Endothelial cell of umbilical vein (primary cell): ENCODE data around the gene SLC16A4. TPM values are rescaled to one million over a fixed set of nuclear protein-coding genes. Genes with fewer than 3 reads are reported as not detected.
A peak's percentile ranks its signal among the peaks of the same experiment; 100 is the strongest.

Experiments
- BruUV-seq: library from RNA; stranded (reverse); fragments of 400-500 nt; replicated peaks from 2 replicates; lab custom pipeline; 2021; lab: Mats Ljungman, UMichigan
- CTCF ChIA-PET: fragments of 300-600, 350-600 bp; sonication (Branson Sonifier 250); formaldehyde crosslinking; loops from one replicate; lab custom pipeline; 2021; ENCODE audit warnings: antibody characterized with exemption, inconsistent platforms; lab: Charles Lee
- POLR2A ChIA-PET: fragments of 300-600, 350-600 bp; sonication (Branson Sonifier 250); formaldehyde crosslinking; loops from one replicate; lab custom pipeline; 2021; ENCODE audit warnings: antibody characterized with exemption, inconsistent platforms; lab: Charles Lee
- DNase-seq: peaks from one replicate; pipeline ENCODE4 v3.0.0-alpha.2; 2011; ENCODE audit warnings: low read depth, low spot score
- FAIRE-seq: peaks from 2 replicates; lab custom pipeline; 2011; peaks lifted over from hg19 to GRCh38; lab: Jason Lieb, UNC
- H2AFZ ChIP-seq: 2 replicates; pipeline ENCODE4 v1.6.0; 2012; ENCODE audit warnings: low read depth, low read length, control low read depth, inconsistent platforms
- H3K27ac ChIP-seq: 2 replicates; pipeline ENCODE4 v1.5.1; 2011; ENCODE audit warnings: low read depth, mild to moderate bottlenecking, control low read depth, low read length, moderate library complexity; ENCODE audit not compliant: insufficient read depth
- H3K27me3 ChIP-seq, 2 experiments: 2 replicates each; pipeline versions ENCODE4 v1.6.0 to v1.6.1; 2011; ENCODE audit warnings: low read length in 2 of 2, mixed read lengths in 1 of 2; ENCODE audit not compliant: control insufficient read depth in 2 of 2, insufficient read depth in 2 of 2
- H3K36me3 ChIP-seq, 2 experiments: 2 replicates in 1 of 2; 3 replicates in 1 of 2; pipeline ENCODE4 v1.5.1; 2011; ENCODE audit warnings: low read length in 2 of 2, mild to moderate bottlenecking in 1 of 2, moderate library complexity in 1 of 2; ENCODE audit not compliant: control insufficient read depth in 2 of 2, insufficient read depth in 2 of 2; ENCODE audit errors: extremely low read depth in 1 of 2
- H3K4me1 ChIP-seq: 3 replicates; pipeline ENCODE4 v1.5.1; 2011; ENCODE audit warnings: mild to moderate bottlenecking, low read length; ENCODE audit not compliant: control insufficient read depth, insufficient read depth; ENCODE audit errors: extremely low read depth
- H3K4me2 ChIP-seq: 2 replicates; pipeline ENCODE4 v1.6.1; 2011; ENCODE audit warnings: low read length, control low read depth, mixed read lengths; ENCODE audit not compliant: insufficient read depth
- H3K4me3 ChIP-seq, 3 experiments: fragments of 200-600 bp in 1 of 3; sonication (generic), shearing (Covaris generic) in 1 of 3; replicated peaks in 1 of 3; 2 replicates each; pipeline ENCODE4 v1.5.1; 2011 to 2016; ENCODE audit warnings: control low read depth in 3 of 3, low read length in 3 of 3, mild to moderate bottlenecking in 2 of 3, inconsistent platforms in 1 of 3, low read depth in 1 of 3, moderate library complexity in 1 of 3; ENCODE audit not compliant: insufficient read depth in 1 of 3
- H3K79me2 ChIP-seq: 2 replicates; pipeline ENCODE4 v1.6.0; 2012; ENCODE audit warnings: low read length, inconsistent platforms; ENCODE audit not compliant: control insufficient read depth, insufficient read depth
- H3K9ac ChIP-seq: replicated peaks from 2 replicates; pipeline ENCODE3; 2011; ENCODE audit warnings: low read length, control low read depth; ENCODE audit not compliant: insufficient read depth; ENCODE audit errors: extremely low read depth
- H3K9me1 ChIP-seq: replicated peaks from 3 replicates; pipeline ENCODE4 v1.6.0; 2011; ENCODE audit warnings: mild to moderate bottlenecking, low read length; ENCODE audit not compliant: control insufficient read depth, insufficient read depth; ENCODE audit errors: extremely low read depth
- H3K9me3 ChIP-seq: replicated peaks from 2 replicates; pipeline ENCODE4 v1.5.1; 2012; ENCODE audit warnings: low read length, inconsistent platforms; ENCODE audit not compliant: control insufficient read depth, insufficient read depth
- H4K20me1 ChIP-seq: replicated peaks from 2 replicates; pipeline ENCODE3; 2011; ENCODE audit warnings: mild to moderate bottlenecking, low read length; ENCODE audit not compliant: control insufficient read depth, insufficient read depth; ENCODE audit errors: extremely low read depth
- CTCF ChIP-seq, 2 donors: IDR thresholded peaks; 1 replicate in 1 of 2; 2 replicates in 1 of 2; pipeline ENCODE4 v1.5.1; 2011; ENCODE audit warnings: low read length in 2 of 2, mild to moderate bottlenecking in 2 of 2, moderate library complexity in 2 of 2, control low read depth in 1 of 2, inconsistent platforms in 1 of 2, low read depth in 1 of 2; ENCODE audit not compliant: insufficient read depth in 1 of 2; ENCODE audit errors: extremely low read depth in 1 of 2
- EZH2 ChIP-seq: IDR thresholded peaks from 2 replicates; pipeline ENCODE4 v1.6.1; 2012; ENCODE audit warnings: borderline replicate concordance, low read depth, mild to moderate bottlenecking, moderate library complexity, low read length, inconsistent platforms; ENCODE audit not compliant: severe bottlenecking
- FOS ChIP-seq: IDR thresholded peaks from 2 replicates; pipeline ENCODE4 v1.6.1; 2011; ENCODE audit warnings: mild to moderate bottlenecking, low read length, moderate library complexity, borderline replicate concordance; ENCODE audit not compliant: insufficient read depth
- GATA2 ChIP-seq: IDR thresholded peaks from 2 replicates; pipeline ENCODE4 v1.7.0; 2011; ENCODE audit warnings: low read depth, mild to moderate bottlenecking, moderate library complexity, mixed read lengths, low read length; ENCODE audit not compliant: insufficient read length, insufficient read depth
- JUN ChIP-seq: IDR thresholded peaks from 2 replicates; pipeline ENCODE4 v1.6.1; 2011; ENCODE audit warnings: borderline replicate concordance, low read depth; ENCODE audit not compliant: insufficient read length, insufficient read depth
- MAX ChIP-seq: IDR thresholded peaks from 2 replicates; pipeline ENCODE4 v1.6.1; 2011; ENCODE audit not compliant: insufficient read depth, insufficient read length
- MYC ChIP-seq: IDR thresholded peaks from one replicate; pipeline ENCODE4 v1.6.1; 2011; ENCODE audit warnings: mild to moderate bottlenecking, low read depth, low read length
- POLR2A ChIP-seq: IDR thresholded peaks from 2 replicates; pipeline ENCODE4 v1.6.1; 2012; ENCODE audit warnings: low read depth, mild to moderate bottlenecking, control low read depth, low read length
- POLR2AphosphoS5 ChIP-seq: IDR thresholded peaks from 2 replicates; pipeline ENCODE4 v1.6.1; 2012; ENCODE audit warnings: low read depth, mild to moderate bottlenecking, control low read depth, low read length, moderate library complexity; ENCODE audit not compliant: insufficient read depth
- dilution Hi-C: fragments of 300-500 bp; cut with MboI; formaldehyde crosslinking; loops from one replicate; pipeline ENCODE4 v1.15.0; 2019; ENCODE audit warnings: low sequenced_read_pairs; ENCODE audit not compliant: extremely low pct_ligation_motif_present
- intact Hi-C: fragments of 100-400 bp; cut with micrococcal nuclease; formaldehyde crosslinking; loops from one replicate; pipeline ENCODE4 v1.10.0; 2022
- polyA plus RNA-seq, 4 experiments: library from polyadenylated mRNA; depleted of rRNA in 3 of 4; stranded (reverse) in 3 of 4; unstranded in 1 of 4; fragments of >200 nt; gene quantifications; 2 replicates each; pipeline versions ENCODE4 v1.2.1 to v1.2.3, GENCODE V29; 2011 to 2012; ENCODE audit warnings: missing spikeins in 1 of 4
- total RNA-seq: library from RNA; stranded (reverse); gene quantifications from 2 replicates; pipeline ENCODE4 v1.2.3, GENCODE V29; 2021

SLC16A4 gene
- total and polyA plus RNA-seq, 2 donors (not counting 3 experiments of a cell fraction or from before 2014, with no cell fraction given), result 2.8 to 7.2 TPM

GRCh38 chr1:110328274-110328673 is 62.6 kb downstream of the SLC16A4 start:
- H3K4me3 ChIP-seq, result no peak overlapping the region
- no peaks in the 10 kb centered on the region for H3K27me3 ChIP-seq
- CTCF ChIA-PET, result interaction anchor here (1.2 to 1.5 kb wide), 2 partner anchors 11 to 132 kb away, joined by 4 to 7 read pairs; no protein-coding TSS in a partner anchor
- H4K20me1 ChIP-seq, result no peaks in the 10 kb centered on the region
- H3K9ac ChIP-seq, result no peak overlapping the region
- H3K27ac ChIP-seq, result no peak overlapping the region
- dilution Hi-C loops, result no loop called here
- H3K4me2 ChIP-seq, result no peak overlapping the region
- intact Hi-C loops, result no loop called here
- H3K79me2 ChIP-seq, result no peaks in the 10 kb centered on the region
- no TSS peak for BruUV-seq
- FAIRE-seq (no peak), DNase-seq (no peak)
- no peak overlapping the region for H2AFZ ChIP-seq
- TF ChIP-seq FOS (peak; percentile 29), JUN (no peak), GATA2 (peak; percentile 27)
- H3K9me3 ChIP-seq, result no peaks in the 10 kb centered on the region
- H3K9me1 ChIP-seq, result no peaks in the 10 kb centered on the region
- H3K36me3 ChIP-seq, result no peaks in the 10 kb centered on the region
- POLR2A ChIA-PET, result interaction anchor here (1.6 kb wide), 1 partner anchor 10 kb away, joined by 3 read pairs; no protein-coding TSS in a partner anchor
- H3K4me1 ChIP-seq, result peaks cover 4% of the 10 kb centered on the region

- intact Hi-C loops (no loop called here), dilution Hi-C loops (no loop called here)
- ChIA-PET CTCF (interaction anchor here (1.0 to 2.0 kb wide), 2 partner anchors 12 to 119 kb away, joined by 4 to 7 read pairs; no protein-coding TSS in a partner anchor), POLR2A (no interaction called here)
- no peaks in the 10 kb centered on the region for H3K9me1 ChIP-seq
- no peaks in the 10 kb centered on the region for H3K79me2 ChIP-seq
- H2AFZ ChIP-seq, result no peak overlapping the region
- H3K4me1 ChIP-seq, result peaks cover 4% of the 10 kb centered on the region
- H3K9me3 ChIP-seq, result no peaks in the 10 kb centered on the region
- no peak for FAIRE-seq
- no peaks in the 10 kb centered on the region for H3K36me3 ChIP-seq
- no TSS peak for BruUV-seq
- no peak overlapping the region for H3K9ac ChIP-seq
- no peak for DNase-seq
- no peaks in the 10 kb centered on the region for H3K27me3 ChIP-seq
- H4K20me1 ChIP-seq, result no peaks in the 10 kb centered on the region
- TF ChIP-seq MYC (no peak), JUN (no peak), POLR2A (no peak), FOS (no peak), MAX (no peak), GATA2 (no peak), POLR2AphosphoS5 (no peak), CTCF (IDR thresholded peaks at IDR 0.05; ENCODE audit: extremely low read depth in 1 of 2, insufficient read depth in 1 of 2, low read depth in 1 of 2, low read length in 2 of 2) (no peak), EZH2 (no peak)
- no peak overlapping the region for H3K4me2 ChIP-seq
- H3K27ac ChIP-seq, result no peak overlapping the region
- no peak overlapping the region for H3K4me3 ChIP-seq
These were observed 64.0 kb downstream of the SLC16A4 start for GRCh38 chr1:110326826-110327225.
